Activated naive CD4-positive, alpha-beta T cell treated with Interleukin-2 at 50 U/mL for 16 hours (primary cell): Measurements from ENCODE around the gene LCNL1.
"Not testable (repeated sequence)": the region's sequence is repeated elsewhere in the genome, so short reads cannot be mapped to it uniquely, and the experiment has no call there.

Experiments
- DNase-seq: peaks from one replicate; pipeline ENCODE4 v3.0.0-alpha.2; 2020

LCNL1 gene

DNA sequence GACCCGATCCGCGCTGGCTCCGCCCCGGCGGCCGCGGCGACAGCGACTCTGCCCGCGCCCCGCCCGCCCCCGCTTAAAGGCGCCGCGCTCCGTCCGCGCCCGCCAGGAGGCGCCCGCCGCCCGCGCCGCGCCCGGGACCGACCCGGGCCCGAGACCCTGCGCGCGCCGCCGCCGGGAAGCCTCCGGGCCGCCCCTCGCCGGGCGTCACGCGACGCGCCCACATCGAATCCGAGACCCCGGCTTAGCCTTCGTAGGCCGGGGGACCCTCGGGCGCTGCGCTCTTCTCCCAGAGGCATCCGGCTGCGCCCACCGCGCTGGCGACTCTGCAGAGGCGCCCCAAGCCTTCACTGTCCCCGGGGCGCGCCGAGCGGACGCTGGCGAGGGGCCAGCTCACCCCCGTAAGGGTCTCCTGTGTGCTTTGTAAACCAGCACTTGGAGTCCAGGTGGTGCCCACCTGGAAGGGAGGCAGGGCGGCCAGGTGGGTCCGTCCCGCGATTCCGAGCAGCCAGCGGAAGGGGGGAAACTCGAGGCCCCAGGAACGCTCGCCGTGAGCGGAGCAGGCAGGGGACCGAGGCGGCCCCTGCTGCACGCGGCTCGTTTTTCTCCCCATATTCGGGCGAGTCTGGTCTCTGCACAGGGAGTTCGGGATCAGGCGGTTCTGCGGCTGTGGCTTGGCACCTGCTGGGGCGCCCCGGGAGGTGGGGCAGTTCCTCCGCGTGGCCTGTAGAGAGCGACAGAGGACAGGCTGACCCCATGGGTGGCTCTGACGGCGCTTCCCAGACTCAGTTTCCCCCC is 45.7 kb downstream of the LCNL1 start:
- peak; percentile 71 for DNase-seq

DNA sequence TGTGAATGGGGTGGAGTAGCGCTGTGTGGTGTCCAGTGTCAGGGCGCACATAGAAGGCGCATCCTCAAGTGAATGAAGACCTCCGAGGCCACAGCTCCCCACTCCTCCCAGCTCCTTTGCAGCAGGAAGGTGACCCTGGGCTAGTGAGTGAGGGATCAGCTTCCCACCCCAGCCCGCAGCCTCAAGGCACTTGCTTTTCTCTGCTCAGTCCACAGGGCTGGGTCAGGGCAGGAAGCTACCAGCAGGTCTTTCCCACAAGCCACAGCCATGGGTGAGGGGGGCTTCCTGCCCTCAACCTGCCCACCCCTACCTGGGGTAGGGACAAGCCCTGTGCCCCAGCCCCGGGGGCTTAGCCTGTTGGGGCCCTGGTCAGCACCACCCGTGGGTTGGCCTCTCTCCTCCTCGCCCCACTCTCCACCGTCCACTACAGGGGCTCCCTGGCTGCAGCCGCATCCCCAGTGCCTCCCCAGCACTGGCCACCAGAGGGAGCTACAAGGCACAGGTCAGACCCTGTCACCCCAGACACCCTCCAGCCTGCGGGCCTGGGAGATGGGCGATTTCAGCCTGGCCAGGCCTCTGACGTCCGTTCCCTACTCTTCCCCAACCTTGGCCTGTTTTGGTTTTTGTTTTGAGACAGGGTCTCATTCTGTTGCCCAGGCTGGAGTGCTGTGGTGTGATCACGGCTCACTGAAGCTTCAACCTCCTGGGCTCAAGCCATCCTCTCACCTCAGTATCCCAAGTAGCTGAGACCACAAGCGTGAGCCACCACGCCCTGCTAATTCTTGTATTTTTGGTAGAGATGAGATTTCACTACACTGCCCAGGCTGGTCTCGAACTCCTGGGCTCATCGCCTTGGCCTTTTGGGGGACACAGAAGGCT is 46.5 kb downstream of the LCNL1 start:
- peak; percentile 79 for DNase-seq

DNA sequence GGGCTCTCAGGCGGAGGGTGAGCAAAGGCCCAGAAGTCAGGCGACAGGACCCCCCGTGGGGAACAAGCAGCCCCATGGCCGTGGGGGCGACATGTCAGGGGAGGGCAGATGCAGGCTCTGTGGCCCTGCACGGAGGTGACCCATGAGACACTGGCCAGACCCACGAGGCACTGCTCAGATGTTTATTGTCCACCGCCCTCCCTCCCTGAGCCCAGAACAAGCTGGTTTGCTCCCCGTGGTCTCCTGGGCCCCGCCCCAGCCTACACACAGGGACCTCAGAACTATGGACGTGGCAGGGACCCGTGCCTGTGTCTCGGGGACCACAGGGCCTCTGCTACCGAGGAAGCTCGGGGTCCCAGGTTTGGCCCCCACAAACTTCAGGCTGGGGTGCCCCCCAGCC is 47.2 kb downstream of the LCNL1 start:
- no peak for DNase-seq

DNA sequence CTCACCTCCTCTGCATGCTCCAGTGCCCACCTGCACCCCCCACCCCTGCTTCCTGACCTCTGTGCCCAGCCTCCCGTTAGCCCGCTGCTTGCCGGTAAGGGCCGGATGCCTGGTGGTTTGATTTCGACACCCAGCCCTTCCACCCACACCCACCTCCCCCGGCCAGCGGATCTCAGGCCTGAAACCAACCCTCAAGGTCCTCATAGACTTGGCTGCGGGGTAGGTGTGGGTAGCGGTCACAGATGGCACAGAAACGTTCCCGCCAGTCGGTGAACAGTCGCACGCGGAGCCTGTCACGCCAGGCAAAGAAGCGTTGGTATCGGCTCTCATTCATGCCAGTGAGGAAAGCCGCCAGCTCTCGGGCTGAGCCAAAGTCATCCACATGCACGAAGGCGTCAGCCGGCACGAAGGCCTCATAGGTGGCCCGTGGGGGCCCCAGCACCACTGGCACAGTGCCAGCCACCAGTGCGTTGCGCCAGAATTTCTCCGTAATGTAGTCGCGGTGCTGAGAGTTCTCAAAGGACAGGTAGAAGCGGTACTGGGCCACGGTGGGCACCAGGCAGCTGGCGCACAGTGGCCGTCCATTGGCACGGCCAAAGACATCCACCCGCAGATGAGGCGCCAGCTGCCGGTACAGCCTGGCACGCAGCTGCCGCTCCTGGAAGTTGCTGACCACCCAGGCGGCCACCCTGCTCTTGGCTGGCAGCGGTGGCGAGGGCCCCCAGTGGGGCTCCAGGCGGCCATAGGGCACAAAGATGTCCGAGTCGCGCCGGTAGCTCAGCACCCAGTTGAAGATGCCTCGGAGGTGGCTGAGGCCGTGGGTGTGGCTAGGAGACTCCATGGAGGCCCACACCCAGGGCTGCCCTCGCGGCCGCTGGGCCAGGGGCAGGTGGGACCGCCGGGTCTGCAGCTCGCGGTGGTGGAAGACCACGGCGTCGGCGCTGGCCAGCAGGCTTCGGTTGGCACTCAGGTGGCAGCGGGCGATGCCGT is 48.0 kb downstream of the LCNL1 start:
- peak; percentile 74 for DNase-seq

DNA sequence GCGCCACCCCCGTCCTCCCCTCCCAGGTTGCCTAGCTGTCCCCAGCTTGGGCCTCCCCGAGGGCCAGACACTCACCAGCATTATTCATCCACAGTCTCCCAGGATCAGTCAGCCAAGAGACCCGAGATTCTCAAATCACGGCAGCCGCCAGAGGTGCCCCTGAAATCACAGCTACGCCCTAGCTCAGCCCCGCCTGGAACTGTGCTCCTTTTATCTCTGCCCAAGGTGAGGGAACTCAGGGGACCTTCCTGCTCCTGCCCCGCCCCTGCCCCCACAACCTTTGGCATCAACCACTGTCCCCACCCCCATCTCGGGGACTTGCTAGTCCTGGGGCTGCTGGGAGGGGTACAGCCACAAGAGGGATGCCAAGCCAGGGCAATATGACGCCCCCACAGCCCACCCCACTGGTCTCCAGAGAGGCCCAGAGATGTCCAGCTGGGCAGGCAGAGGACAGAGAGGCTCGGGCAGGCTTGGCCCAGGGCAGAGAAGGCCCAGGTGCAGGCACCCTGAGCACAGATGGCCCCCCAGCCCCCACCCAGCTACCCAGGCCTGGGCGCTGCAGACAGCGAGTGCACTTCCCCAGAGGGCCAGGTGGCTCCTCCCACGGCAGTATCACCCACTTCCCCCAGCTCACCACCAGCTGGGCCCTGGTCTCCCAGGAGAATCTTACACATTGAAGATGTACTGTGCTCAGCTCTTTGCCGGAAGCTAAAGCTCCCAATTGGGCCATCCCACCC is 49.3 kb downstream of the LCNL1 start, which contains the start of gene FUT7:
TSS of gene FUT7 (minus strand) at position 185 of the 737 bp plus-strand sequence. CDS start at position 88, 97 bp downstream.
- peak; percentile 60 for DNase-seq

DNA sequence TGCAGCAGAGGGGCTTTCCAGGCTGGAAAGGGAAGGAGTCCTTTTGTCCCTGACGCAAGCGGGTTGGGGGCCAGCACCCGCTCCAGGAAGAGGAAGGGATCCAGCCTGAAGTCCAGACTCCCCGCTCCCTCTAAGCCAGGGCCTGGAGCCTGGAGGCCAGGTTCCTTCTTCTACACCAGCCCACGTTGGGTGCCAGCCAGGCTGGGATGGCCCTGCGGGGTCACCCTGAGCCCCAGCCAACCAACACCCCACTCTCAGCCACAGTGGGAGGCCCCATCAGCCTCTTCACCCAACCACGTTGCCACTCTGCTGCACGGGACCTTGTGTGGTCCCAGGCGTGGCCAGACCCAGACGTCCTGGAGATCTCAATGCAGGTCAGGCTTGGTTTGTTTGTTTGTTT is 50.1 kb downstream of the LCNL1 start:
- peak; percentile 31 for DNase-seq

DNA sequence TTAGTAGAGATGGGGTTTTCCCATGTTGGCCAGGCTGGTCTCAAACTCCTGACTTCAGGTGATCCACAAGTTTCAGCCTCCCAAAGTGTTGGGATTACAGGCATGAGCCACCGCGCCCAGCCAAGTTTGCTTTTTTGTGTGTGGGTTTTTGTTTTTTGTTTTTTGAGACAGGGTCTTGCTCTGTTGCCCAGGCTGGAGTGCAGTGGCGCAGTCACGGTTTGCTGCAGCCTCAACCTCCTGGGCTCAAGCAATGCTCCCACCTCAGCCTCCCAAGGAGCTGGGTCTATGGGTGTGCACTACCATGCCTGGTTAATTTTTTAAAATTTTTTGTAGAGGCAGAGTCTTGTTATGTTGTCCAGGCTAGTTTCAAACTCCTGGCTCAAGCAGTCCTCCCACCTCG is 50.7 kb downstream of the LCNL1 start:
- not testable (repeated sequence) for DNase-seq

DNA sequence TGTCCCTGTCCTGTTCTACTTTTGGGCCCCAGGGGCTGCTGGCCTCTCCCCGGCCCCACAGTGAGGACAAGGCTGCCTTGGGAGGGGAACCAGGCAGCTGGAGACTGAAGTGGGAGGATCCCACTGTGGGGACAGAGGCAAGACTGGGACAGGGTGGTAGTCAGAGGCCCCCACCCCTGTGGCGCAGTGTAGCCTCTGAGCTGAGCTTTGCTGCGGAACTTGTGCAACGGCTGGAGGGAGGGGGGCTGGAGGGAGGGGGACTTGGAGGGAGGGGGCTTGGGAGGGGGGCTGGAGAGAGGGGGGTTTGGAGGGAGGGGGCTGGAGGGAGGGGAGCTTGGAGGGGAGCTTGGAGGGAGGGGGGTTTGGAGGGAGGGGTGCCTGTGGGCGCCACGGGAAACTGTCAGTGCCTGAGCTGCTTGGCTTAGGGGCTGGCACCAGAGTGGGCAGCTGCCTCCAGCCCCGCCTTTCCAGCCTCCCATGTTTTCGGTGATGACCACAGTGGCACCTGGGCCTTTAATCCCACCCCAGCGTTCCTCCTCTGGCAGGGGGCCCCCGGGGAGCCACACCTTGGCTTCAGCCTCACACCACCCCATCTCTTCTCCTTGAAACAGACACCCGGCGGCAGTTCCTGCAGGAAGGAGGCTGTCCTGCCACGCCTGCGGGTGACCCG is 51.4 kb downstream of the LCNL1 start:
- no peak for DNase-seq

DNA sequence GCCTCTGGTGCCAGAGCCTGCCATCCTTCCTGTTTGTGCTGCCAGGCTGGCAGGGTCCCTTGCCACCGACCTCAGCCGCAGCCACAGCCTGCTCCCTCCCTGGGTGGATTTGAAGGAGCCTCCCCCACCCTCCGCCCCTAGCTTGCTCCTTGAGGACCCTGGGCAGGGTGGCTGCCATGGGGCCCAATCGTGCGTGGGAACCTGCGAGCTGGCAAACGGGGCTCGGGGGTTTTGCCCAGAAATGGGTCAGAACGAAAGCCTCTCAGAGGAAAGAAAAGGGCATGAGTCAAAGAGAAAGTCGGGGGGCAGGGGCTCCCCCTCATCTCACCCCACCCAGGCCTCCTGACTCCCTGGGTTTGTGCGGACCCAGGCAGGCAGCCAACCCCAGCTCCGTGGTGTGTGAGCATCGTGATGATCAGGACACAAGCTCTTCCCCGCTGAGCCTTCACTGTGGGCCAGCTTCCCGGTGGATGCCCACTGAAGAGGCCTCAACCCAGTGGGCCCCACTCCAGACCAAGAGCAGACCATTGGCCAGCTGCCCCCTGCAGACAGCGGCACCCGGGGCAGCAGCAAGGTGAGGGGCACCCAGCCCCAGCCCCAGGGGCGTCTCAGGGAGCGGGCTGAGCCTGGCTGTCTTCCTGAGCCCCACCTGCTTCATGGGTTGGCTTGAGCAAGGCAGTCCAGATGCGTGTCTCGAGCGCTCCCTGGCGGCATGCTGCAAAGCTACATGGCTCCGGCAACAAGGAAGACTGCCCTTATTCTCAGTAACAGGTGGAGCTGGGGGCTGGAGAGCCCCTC is 52.1 kb downstream of the LCNL1 start:
- DNase-seq = peak; percentile 88
